ENCODE results near the gene ZFYVE27.

ZFYVE27 gene

GRCh38 chr10:97714401-97715258 is 22.3 kb upstream of the ZFYVE27 start:
- DNase-seq: peak in 1 of 2 experiments; percentile 9

GRCh38 chr10:97715259-97715874 is 21.6 kb upstream of the ZFYVE27 start:
- DNase-seq: no peak

- DNase-seq: no peak
Measured at GRCh38 chr10:97717627-97718026, 19.3 kb upstream of the ZFYVE27 start.

GRCh38 chr10:97718178-97718577 is 18.8 kb upstream of the ZFYVE27 start:
- DNase-seq: no peak

- peak; percentile 25 to 35 for DNase-seq
Measured at GRCh38 chr10:97718659-97719142, 18.2 kb upstream of the ZFYVE27 start.

- no peak for DNase-seq
Measured at GRCh38 chr10:97719602-97720001, 17.3 kb upstream of the ZFYVE27 start.

GRCh38 chr10:97721871-97722780 is 14.8 kb upstream of the ZFYVE27 start:
- no peak for DNase-seq

GRCh38 chr10:97723001-97723400 is 13.9 kb upstream of the ZFYVE27 start:
- no peak for DNase-seq

GRCh38 chr10:97724341-97724941 is 12.5 kb upstream of the ZFYVE27 start:
- no peak for DNase-seq

GRCh38 chr10:97726636-97727178 is 10.2 kb upstream of the ZFYVE27 start:
- peak in 1 of 2 experiments; percentile 12 for DNase-seq

- no peak for DNase-seq
Measured at GRCh38 chr10:97729014-97729413, 7.9 kb upstream of the ZFYVE27 start.

GRCh38 chr10:97731346-97732051 is 5.4 kb upstream of the ZFYVE27 start:
- DNase-seq: peak; percentile 57 to 60

- no peak for DNase-seq
Measured at GRCh38 chr10:97732052-97732359, 4.9 kb upstream of the ZFYVE27 start.

GRCh38 chr10:97733256-97733655 is 3.7 kb upstream of the ZFYVE27 start:
- DNase-seq: no peak

- DNase-seq: no peak
Measured at GRCh38 chr10:97734021-97734420, 2.9 kb upstream of the ZFYVE27 start.

- no peak for DNase-seq
Measured at GRCh38 chr10:97736403-97736901, 476 bp upstream of the ZFYVE27 start.

- no peak for DNase-seq
Measured at GRCh38 chr10:97737770-97738265, 890 bp downstream of the ZFYVE27 start.

GRCh38 chr10:97738616-97739015 is 1.7 kb downstream of the ZFYVE27 start:
- no peak for DNase-seq

- no peak for DNase-seq
Measured at GRCh38 chr10:97740613-97741012, 3.7 kb downstream of the ZFYVE27 start.

GRCh38 chr10:97743169-97743943 is 6.4 kb downstream of the ZFYVE27 start:
- no peak for DNase-seq
